ENCODE data around the gene C1QTNF9B.

C1QTNF9B gene

GRCh38 chr13:23845105-23845725 lies 52.1 kb downstream of the C1QTNF9B start:
- CTCF ChIA-PET = interaction anchor here (0.6 to 0.7 kb wide), 3 partner anchors 22 to 137 kb away, joined by 3 to 4 read pairs (median 3); no protein-coding TSS in a partner anchor
- H3K27ac ChIP-seq = no peak overlapping the region
- POLR2A ChIA-PET (ENCODE audit: low non-redundant PET) = no interaction called here
- TF ChIP-seq, protein P1, sequence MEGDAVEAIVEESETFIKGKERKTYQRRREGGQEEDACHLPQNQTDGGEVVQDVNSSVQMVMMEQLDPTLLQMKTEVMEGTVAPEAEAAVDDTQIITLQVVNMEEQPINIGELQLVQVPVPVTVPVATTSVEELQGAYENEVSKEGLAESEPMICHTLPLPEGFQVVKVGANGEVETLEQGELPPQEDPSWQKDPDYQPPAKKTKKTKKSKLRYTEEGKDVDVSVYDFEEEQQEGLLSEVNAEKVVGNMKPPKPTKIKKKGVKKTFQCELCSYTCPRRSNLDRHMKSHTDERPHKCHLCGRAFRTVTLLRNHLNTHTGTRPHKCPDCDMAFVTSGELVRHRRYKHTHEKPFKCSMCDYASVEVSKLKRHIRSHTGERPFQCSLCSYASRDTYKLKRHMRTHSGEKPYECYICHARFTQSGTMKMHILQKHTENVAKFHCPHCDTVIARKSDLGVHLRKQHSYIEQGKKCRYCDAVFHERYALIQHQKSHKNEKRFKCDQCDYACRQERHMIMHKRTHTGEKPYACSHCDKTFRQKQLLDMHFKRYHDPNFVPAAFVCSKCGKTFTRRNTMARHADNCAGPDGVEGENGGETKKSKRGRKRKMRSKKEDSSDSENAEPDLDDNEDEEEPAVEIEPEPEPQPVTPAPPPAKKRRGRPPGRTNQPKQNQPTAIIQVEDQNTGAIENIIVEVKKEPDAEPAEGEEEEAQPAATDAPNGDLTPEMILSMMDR (conservative IDR thresholded peaks at IDR 0.05; ENCODE audit: low read depth) = no peak
- no peak for DNase-seq (ENCODE audit: low spot score)

GRCh38 chr13:23844132-23844531 lies 53.2 kb downstream of the C1QTNF9B start:
- DNase-seq (ENCODE audit: low spot score) = no peak
- TF ChIP-seq, protein P1 (conservative IDR thresholded peaks at IDR 0.05; ENCODE audit: low read depth) = no peak
- ChIA-PET POLR2A (ENCODE audit: low non-redundant PET) (no interaction called here), CTCF (no interaction called here)
- H3K27ac ChIP-seq = no peak overlapping the region

- TF ChIP-seq, protein P1 (conservative IDR thresholded peaks at IDR 0.05; ENCODE audit: low read depth) = no peak
- ChIA-PET CTCF (no interaction called here), POLR2A (ENCODE audit: low non-redundant PET) (no interaction called here)
- no peak for DNase-seq (ENCODE audit: low spot score)
- no peak overlapping the region for H3K27ac ChIP-seq
These were observed 53.9 kb downstream of the C1QTNF9B start for GRCh38 chr13:23843436-23843835.

- TF ChIP-seq, protein P1 (conservative IDR thresholded peaks at IDR 0.05; ENCODE audit: low read depth) = no peak
- DNase-seq (ENCODE audit: low spot score) = no peak
- H3K27ac ChIP-seq = no peak overlapping the region
- ChIA-PET POLR2A (ENCODE audit: low non-redundant PET) (no interaction called here), CTCF (no interaction called here)
These were observed 54.9 kb downstream of the C1QTNF9B start for GRCh38 chr13:23842406-23842805.
